Coronary artery (tissue), 2 donors: Measurements from ENCODE around the gene DAB1.

Source experiments
- DNase-seq: peaks from one replicate; pipeline ENCODE4 v3.0.0-alpha.2; 2017; ENCODE audit warnings: low spot score
- H3K27ac ChIP-seq, 2 donors: fragments of 200-600 bp; sonication (generic); one replicate each; pipeline ENCODE4 v1.5.1; 2016 to 2019
- H3K4me3 ChIP-seq: fragments of 200-600 bp; sonication (generic); 2 replicates; pipeline ENCODE4 v1.5.1; 2016; ENCODE audit warnings: mild to moderate bottlenecking, moderate library complexity
- CTCF ChIP-seq: fragments of 200-600 bp; sonication (generic); IDR thresholded peaks from one replicate; pipeline ENCODE4 v1.5.1; 2019; ENCODE audit warnings: antibody characterized with exemption

Gene DAB1

DNA sequence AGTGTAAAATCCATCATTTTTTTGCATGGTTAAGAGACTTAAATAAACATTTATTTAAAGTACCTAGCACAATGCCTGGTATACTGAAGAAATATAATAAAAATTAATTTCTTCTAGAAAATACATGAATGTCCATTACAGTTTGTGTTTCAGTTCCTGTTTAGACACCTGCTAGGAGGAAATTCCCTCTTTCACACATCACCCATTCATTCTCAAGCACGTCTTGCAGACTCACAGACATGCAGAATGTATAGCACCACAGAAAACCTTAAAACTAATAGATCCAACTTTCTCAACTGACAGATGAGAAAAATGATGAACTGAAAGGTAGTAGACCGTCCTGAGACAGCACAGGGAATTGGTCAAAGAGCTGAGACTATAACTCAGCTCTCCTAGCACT is 285.9 kb downstream of the DAB1 start:
- H3K27ac ChIP-seq = no peak overlapping the region
- no peak for DNase-seq
- no peak for TF ChIP-seq CTCF
- H3K4me3 ChIP-seq = no peak overlapping the region

DNA sequence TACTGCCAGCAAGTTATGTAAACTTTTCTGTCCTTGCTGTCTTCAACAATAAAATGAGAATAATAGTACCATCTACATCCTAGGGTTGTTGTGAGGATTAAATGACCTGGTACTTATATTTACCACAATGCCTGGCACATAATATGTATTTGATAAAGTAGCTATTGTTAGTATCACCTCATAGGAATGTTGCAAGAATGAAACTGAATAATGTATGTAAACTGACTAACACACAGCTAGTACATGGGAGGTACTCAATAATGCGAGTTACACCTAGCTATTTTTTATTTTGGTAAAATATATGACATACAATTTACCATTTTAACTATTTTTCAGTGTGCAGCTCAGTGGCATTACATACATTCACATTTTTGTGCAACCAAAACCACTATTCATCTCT is 289.1 kb downstream of the DAB1 start:
- H3K4me3 ChIP-seq = no peak overlapping the region
- no peak for DNase-seq
- H3K27ac ChIP-seq = no peak overlapping the region
- no peak for TF ChIP-seq CTCF

- Histone ChIP-seq H3K27ac (no peak overlapping the region), H3K4me3 (no peak overlapping the region)
- no peak for TF ChIP-seq CTCF
- no peak for DNase-seq
Observed at GRCh38 chr1:57133686-57134085, 290.2 kb downstream of the DAB1 start.

GRCh38 chr1:57132993-57133622 is 290.8 kb downstream of the DAB1 start:
- DNase-seq = no peak
- Histone ChIP-seq H3K4me3 (no peak overlapping the region), H3K27ac (no peak overlapping the region)
- no peak for TF ChIP-seq CTCF

DNA sequence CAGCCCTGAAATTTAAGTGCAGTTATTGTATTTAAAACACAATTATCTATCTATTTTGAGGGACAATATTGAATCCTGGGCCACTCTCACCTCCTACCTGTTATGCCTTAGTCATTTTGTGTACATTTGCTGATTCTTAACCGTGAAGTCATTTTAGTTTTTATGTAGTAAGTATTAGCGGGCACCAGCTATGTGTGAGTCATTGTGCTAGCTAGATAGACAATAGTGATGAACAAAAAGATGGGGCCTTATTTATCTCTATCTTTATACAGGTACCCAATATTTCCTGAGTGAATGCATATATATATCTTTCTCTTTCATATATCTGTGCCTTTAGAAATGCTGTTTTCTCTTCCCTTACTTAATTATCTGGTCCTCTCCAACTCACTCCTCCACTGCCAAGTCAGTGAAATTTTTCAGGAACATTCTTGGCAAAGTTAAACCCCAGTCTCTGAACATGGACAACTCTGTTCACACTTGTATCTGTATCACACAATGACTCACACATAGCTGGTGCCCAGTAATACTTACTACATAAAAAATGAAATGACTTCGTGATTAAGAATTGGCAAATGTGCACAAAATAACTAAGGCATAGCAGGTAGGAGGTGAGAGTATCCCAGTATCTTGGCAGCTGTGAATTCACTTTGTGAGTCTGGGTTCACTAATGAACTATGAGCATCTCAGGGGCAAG is 292.0 kb downstream of the DAB1 start:
- DNase-seq = no peak
- H3K4me3 ChIP-seq = no peak overlapping the region
- no peak for TF ChIP-seq CTCF
- no peak overlapping the region for H3K27ac ChIP-seq

DNA sequence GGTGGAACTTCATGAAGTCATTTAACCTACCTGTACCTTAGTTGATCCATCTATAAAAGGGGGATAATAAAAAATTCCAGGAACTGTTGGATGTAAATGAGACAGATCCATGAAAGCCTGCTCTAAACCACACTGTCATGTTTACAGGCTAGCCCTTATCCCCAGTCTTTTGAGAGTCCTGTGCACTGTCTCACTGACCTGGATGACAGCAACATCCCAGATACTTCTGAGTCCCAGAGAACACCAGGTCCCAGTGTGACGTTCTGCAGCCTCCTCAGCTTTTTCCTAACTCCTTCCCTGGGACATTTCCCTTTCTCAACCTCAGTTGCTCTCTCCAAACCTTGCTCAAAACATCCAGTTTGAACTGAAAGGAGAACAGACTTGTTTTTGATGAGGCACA is 292.6 kb downstream of the DAB1 start:
- no peak for DNase-seq
- Histone ChIP-seq H3K4me3 (no peak overlapping the region), H3K27ac (no peak overlapping the region)
- TF ChIP-seq CTCF = no peak

- no peak overlapping the region for H3K27ac ChIP-seq
- DNase-seq = no peak
- H3K4me3 ChIP-seq = no peak overlapping the region
- no peak for TF ChIP-seq CTCF
Observed at GRCh38 chr1:57129865-57130264, 294.0 kb downstream of the DAB1 start.
